SK-N-SH (cell line): Measurements from ENCODE around the gene MPPED2.

Experiments used
- CTCF ChIP-seq: fragments of 200-600 bp; sonication (generic); IDR thresholded peaks from 2 replicates; pipeline ENCODE4 v1.6.1; 2017; ENCODE audit warnings: antibody characterized with exemption, mild to moderate bottlenecking, moderate library complexity
- TAF1 ChIP-seq: IDR thresholded peaks from 2 replicates; pipeline ENCODE4 v1.6.1; 2012; ENCODE audit warnings: low read depth, mild to moderate bottlenecking, low read length, moderate library complexity, borderline replicate concordance

DNA sequence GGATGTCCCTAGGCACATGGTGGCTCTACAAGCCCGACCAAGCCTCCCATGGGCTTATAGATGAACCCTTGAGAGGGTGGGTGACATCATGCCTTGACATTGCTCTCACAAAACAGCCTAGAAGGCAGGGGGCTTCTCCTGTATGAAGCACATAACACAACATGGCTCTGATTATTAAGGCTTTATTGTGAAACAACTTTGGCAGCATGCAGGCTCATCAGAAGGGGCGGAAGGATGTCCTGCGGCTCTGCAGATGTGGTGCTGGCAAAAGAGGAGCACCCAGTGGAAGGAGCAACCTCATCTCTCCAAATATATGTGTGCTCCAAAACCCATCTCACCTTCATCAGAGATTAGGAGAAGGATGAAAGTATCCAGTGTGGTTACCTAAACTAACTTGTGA is 100.4 kb downstream of the MPPED2 start:
- TF ChIP-seq CTCF, result no peak
- no peak for TF ChIP-seq TAF1
